Panc1 (cell line): Measurements from ENCODE around the gene GPR31.

ENCODE experiments used
- CTCF ChIP-seq: fragments of 450-650 bp; IDR thresholded peaks from 2 replicates; pipeline ENCODE4 v1.5.1; 2017; ENCODE audit warnings: mild to moderate bottlenecking
- POLR2AphosphoS5 ChIP-seq: IDR thresholded peaks from 2 replicates; pipeline ENCODE4 v1.6.1; 2012; ENCODE audit warnings: mild to moderate bottlenecking, low read depth, low read length, moderate library complexity
- REST ChIP-seq, 2 experiments: IDR thresholded peaks; 2 replicates each; pipeline ENCODE4 v1.6.1; 2011 to 2012; ENCODE audit warnings: low read depth in 2 of 2, control low read depth in 1 of 2, low read length in 1 of 2, mild to moderate bottlenecking in 1 of 2, moderate library complexity in 1 of 2; ENCODE audit not compliant: insufficient read depth in 1 of 2
- TCF7L2 ChIP-seq: IDR thresholded peaks from 2 replicates; pipeline ENCODE4 v1.6.1; 2011; ENCODE audit warnings: mild to moderate bottlenecking, low read depth, low read length, inconsistent platforms

DNA sequence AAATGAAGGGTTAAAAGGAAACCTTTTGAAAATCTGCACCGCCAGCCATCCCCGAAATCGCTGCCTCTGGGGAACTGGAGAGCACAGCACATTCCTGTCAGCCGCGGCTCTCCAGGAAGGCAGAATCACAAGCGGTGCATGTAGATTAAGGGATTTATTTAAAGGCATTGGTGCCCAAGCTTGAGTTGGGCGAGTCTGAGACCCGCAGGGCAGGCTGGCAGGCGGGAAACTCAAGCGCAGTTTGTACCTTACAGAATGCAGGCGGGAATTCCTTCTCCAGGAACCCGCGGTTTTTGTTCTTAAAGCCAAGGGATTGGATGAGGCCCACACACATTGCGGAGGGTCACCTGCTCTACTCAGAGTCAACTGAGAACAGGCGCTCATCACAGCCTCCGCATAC is 10.8 kb downstream of the GPR31 start:
- TF ChIP-seq CTCF (no peak), REST (IDR thresholded peaks at IDR 0.05; ENCODE audit: insufficient read depth in 1 of 2, low read depth in 2 of 2, low read length in 1 of 2) (no peak), TCF7L2 (no peak), POLR2AphosphoS5 (no peak)
